A549 (cell line): ENCODE measurements around the gene ADGRG2.

Source experiments
- CBX8 ChIP-seq: fragments of 200-600 bp; sonication (generic); IDR thresholded peaks from 2 replicates; pipeline ENCODE4 v1.6.1; 2016
- E2F6 ChIP-seq: IDR thresholded peaks from 2 replicates; pipeline ENCODE4 v1.6.1; 2012; ENCODE audit warnings: low read depth, borderline replicate concordance
- MAZ ChIP-seq: fragments of 150-350 bp; IDR thresholded peaks from 2 replicates; pipeline ENCODE4 v1.6.1; 2014; ENCODE audit warnings: antibody characterized with exemption, low read depth, low read length, borderline replicate concordance
- POLR2A ChIP-seq: IDR thresholded peaks from 2 replicates; pipeline ENCODE4 v1.6.1; 2012; ENCODE audit warnings: mild to moderate bottlenecking, low read length
- RAD21 ChIP-seq, 2 experiments: fragments of >200 bp in 1 of 2; sonication (Bioruptor Twin) in 1 of 2; formaldehyde crosslinking in 1 of 2; IDR thresholded peaks in 1 of 2; conservative IDR thresholded peaks in 1 of 2; 2 replicates in 1 of 2; 3 replicates in 1 of 2; pipeline ENCODE4 v1.6.1; 2012 to 2018; ENCODE audit warnings: inconsistent platforms in 1 of 2
- RFX5 ChIP-seq: fragments of 450-650 bp; IDR thresholded peaks from 2 replicates; pipeline ENCODE4 v1.7.1; 2014; ENCODE audit warnings: antibody characterized with exemption, mild to moderate bottlenecking, moderate library complexity
- ZSCAN20 ChIP-seq: fragments of 250-450 bp; sonication (Bioruptor Pico); IDR thresholded peaks from 2 replicates; pipeline ENCODE4 v1.8.0; 2022; ENCODE audit warnings: mild to moderate bottlenecking, moderate library complexity
- TF ChIP-seq, protein P1 (sequence below): fragments of 150-350 bp; IDR thresholded peaks from 2 replicates; pipeline ENCODE4 v1.6.1; 2014; ENCODE audit warnings: low read depth, mild to moderate bottlenecking, low read length
- TF ChIP-seq, protein P2 (sequence below): fragments of >200 bp; sonication (Bioruptor Twin); formaldehyde crosslinking; IDR thresholded peaks from 3 replicates; pipeline ENCODE4 v1.5.1; 2016
- TF ChIP-seq, protein P3 (sequence below): fragments of 200-600 bp; sonication (generic); IDR thresholded peaks from 2 replicates; pipeline ENCODE4 v1.6.1; 2016; ENCODE audit warnings: antibody characterized with exemption, mild to moderate bottlenecking, moderate library complexity

DNA sequence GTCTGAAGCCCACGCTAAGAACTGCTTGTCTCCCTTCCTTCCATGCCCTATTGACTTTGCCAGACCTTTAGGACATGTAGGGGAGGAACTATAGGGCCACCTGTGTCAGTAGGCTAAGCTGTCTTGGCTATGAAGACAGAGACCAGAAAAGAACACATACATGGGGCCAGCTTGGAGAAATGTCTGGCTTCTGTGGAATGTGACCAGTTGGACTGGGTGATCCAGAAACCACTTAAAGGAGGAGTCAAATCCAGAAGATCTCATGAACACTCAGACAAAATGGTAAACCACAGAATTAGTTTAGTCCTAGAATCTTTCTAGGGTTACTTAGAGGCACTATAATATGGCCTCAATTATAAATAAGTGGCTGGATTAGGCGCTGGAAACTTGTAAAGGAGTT is 180.4 kb downstream of the ADGRG2 start:
- no peak for TF ChIP-seq POLR2A
- TF ChIP-seq RAD21 (conservative IDR thresholded peaks at IDR 0.05 in 1 of 2, IDR thresholded peaks at IDR 0.05 in 1 of 2): no peak
- TF ChIP-seq, protein P1, sequence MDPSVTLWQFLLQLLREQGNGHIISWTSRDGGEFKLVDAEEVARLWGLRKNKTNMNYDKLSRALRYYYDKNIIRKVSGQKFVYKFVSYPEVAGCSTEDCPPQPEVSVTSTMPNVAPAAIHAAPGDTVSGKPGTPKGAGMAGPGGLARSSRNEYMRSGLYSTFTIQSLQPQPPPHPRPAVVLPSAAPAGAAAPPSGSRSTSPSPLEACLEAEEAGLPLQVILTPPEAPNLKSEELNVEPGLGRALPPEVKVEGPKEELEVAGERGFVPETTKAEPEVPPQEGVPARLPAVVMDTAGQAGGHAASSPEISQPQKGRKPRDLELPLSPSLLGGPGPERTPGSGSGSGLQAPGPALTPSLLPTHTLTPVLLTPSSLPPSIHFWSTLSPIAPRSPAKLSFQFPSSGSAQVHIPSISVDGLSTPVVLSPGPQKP: no peak
- TF ChIP-seq, protein P2, sequence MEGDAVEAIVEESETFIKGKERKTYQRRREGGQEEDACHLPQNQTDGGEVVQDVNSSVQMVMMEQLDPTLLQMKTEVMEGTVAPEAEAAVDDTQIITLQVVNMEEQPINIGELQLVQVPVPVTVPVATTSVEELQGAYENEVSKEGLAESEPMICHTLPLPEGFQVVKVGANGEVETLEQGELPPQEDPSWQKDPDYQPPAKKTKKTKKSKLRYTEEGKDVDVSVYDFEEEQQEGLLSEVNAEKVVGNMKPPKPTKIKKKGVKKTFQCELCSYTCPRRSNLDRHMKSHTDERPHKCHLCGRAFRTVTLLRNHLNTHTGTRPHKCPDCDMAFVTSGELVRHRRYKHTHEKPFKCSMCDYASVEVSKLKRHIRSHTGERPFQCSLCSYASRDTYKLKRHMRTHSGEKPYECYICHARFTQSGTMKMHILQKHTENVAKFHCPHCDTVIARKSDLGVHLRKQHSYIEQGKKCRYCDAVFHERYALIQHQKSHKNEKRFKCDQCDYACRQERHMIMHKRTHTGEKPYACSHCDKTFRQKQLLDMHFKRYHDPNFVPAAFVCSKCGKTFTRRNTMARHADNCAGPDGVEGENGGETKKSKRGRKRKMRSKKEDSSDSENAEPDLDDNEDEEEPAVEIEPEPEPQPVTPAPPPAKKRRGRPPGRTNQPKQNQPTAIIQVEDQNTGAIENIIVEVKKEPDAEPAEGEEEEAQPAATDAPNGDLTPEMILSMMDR: no peak
- TF ChIP-seq MAZ: no peak
- TF ChIP-seq CBX8: no peak
- no peak for TF ChIP-seq E2F6
- no peak for TF ChIP-seq RFX5
- TF ChIP-seq, protein P3, sequence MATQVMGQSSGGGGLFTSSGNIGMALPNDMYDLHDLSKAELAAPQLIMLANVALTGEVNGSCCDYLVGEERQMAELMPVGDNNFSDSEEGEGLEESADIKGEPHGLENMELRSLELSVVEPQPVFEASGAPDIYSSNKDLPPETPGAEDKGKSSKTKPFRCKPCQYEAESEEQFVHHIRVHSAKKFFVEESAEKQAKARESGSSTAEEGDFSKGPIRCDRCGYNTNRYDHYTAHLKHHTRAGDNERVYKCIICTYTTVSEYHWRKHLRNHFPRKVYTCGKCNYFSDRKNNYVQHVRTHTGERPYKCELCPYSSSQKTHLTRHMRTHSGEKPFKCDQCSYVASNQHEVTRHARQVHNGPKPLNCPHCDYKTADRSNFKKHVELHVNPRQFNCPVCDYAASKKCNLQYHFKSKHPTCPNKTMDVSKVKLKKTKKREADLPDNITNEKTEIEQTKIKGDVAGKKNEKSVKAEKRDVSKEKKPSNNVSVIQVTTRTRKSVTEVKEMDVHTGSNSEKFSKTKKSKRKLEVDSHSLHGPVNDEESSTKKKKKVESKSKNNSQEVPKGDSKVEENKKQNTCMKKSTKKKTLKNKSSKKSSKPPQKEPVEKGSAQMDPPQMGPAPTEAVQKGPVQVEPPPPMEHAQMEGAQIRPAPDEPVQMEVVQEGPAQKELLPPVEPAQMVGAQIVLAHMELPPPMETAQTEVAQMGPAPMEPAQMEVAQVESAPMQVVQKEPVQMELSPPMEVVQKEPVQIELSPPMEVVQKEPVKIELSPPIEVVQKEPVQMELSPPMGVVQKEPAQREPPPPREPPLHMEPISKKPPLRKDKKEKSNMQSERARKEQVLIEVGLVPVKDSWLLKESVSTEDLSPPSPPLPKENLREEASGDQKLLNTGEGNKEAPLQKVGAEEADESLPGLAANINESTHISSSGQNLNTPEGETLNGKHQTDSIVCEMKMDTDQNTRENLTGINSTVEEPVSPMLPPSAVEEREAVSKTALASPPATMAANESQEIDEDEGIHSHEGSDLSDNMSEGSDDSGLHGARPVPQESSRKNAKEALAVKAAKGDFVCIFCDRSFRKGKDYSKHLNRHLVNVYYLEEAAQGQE: no peak
- TF ChIP-seq ZSCAN20 (CRISPR knock-in tag): no peak
